GM19240 (cell line): ENCODE data around the gene ATP2A2.
"Not testable (repeated sequence)": the region's sequence is repeated elsewhere in the genome, so short reads cannot be mapped to it uniquely, and the experiment has no call there.

Experiments
- DNase-seq: peaks from one replicate; pipeline ENCODE4 v3.0.0; 2011; ENCODE audit warnings: low spot score; ENCODE audit not compliant: insufficient read length

ATP2A2 gene

DNA sequence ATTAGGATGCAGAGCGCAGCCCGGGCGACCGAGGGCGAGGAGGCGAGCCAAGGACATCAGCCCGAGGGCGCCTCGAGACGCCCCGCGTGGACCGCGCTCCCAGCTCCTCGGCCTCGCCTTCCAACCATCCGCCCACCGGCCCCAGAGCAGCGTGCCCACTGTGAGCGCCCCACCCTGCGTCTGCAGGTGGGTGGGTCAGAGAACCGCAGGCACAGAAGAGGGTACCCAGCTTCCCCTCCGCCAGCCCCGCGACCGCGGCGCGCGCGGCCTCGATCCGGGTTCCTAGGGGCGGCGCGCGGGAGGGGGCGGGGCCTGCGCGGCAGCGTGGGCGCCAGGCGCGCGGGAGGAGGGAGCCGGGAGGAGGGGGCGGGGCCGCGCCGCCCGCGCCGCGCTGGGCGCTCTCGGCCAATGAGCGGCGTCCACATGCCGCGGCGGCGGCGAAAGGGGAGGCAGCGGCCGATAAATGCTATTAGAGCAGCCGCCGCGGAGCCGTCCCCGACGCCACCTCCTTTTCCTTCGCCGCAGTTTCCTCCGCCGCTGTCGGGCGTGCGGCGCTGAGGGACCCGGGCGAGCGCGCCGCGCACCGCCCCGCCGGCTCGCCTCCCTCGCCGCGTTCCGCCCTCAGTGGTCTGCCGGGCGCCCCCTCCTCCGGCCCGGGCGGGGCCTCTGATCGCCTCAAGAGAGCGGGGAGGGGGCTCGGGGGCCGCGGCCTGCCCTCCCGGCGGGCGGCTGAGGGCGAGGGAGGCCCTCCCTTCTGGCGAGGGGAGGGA, at the start of gene ATP2A2:
TSS of gene ATP2A2 (plus strand) at position 469 of the 770 bp plus-strand sequence. CDS start 543 bp downstream, outside the sequence.
- peak; percentile 88 for DNase-seq

DNA sequence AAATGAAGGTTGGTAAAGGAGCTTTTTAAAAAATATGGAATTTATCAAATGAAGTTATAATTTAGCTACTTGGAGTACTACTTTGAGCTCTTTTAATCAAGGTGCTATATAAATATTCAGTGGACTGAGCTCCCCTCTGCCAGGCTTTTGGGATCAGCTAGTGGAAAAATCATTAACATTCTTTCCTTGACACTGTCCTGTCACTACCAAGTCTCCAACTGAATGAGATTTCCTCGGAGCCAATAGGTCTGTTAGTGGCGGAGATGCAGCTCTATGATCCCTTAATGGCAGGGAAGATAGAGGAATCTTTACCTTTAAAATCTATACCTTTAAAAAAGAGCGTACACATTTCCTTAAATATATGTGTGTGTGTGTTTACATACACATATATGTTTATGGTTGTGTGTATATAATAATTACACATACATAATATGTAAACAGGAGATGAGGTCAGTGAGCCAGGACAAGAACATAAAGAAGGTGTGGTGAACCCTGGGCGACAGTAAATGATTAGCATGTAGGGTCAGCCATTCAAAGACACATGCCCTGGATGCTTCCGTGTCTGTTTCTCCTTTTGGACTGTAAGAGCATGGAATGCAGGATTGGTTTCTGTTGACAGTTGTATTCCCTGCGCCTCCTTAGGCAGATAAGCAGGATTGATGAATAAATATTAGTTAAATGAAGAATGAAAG, 47.7 kb upstream of the ATP2A2 start:
- DNase-seq: no peak

DNA sequence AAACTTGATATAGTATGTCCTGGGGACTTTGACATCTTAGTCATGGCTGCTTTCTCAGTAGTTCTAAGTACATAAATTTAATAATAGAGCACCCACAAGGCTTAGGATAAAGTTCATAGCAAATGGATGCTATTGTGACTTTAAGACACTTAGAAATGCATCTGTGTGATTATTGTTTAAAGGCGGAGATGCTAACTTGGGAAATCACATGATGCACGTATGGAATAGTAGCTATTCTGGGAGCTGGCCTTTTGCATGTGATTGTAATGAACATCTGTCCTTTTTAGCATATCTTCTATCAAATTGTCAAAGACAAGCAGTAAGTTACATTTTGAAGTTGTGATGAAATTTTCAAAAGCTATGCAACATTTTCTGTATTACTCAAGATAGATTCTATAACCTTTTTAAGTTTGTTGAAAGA, 46.7 kb upstream of the ATP2A2 start:
- no peak for DNase-seq

DNA sequence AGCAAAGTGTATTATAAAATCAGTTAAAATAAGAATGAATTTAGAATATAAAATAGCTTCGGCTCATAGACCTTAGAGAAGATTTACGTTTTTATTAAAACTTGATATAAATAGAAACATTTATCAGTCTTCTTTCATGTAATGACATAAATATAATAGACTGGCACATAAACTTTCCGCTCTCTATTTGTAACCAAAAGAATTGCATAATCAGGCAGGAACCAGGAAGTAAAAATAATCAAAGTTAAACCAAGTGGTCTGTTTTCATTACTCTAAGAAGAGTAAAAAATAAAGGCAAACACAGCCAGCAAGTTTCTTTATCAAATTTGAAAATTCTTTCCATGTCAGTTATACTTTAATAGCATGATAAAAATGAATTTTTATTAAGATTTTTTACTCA, 46.3 kb upstream of the ATP2A2 start:
- no peak for DNase-seq

DNA sequence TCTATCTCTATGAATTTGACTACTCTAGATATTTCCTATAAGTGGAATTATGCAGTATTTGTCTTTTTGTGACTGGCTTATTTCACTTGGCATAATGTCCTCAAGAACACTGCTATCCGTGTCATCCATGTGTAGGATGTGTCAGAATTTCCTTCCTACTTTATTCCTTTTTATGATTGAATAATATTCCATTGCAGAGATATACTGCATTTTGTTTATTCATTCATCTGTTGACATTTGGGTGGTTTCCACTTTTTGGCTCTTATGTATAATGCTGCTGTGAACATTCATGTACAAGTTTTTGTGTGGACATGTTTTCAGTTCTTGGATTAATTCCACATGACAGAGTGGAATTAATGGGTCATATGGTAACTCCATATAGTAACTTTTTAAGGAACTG, 45.7 kb upstream of the ATP2A2 start:
- no peak for DNase-seq

DNA sequence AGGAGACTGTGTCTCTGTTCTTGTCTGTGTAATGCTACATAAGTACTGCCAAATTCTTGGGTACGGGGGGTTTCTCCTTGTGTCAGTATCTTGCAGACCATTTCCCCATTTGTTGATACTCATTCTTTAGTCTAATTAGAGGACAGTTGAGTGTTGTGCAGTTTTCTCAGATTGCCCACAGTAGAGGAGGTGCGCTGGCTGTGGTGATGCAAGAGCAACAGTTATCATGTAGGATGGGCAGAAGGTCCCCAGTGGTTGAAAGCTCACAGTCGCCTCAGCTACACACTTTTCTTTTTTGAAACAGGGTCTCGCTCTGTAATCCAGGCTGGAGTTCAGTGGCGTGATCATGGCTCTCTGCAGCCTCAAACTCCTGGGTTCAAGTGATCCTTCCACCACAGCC, 37.8 kb upstream of the ATP2A2 start:
- no peak for DNase-seq

DNA sequence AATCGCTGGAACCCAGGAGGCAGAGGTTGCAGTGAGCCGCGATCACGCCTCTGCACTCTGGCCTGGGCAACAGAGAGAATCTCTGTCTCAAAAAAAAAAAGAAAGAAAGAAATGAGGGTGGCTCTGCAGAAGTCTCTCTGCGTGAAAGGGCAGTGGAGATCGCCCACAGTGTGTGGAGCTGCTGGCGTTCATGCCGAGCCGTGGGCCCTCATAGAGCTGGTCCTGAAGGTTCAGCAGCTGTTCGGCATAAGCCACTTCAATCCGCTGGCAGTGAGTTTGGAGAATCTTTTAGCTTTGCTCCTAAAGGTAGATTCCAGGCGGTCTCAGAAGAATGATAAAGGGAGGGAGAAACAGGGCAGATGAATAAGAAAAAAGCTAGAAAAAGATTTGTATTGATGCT, 36.7 kb upstream of the ATP2A2 start:
- DNase-seq: no peak

DNA sequence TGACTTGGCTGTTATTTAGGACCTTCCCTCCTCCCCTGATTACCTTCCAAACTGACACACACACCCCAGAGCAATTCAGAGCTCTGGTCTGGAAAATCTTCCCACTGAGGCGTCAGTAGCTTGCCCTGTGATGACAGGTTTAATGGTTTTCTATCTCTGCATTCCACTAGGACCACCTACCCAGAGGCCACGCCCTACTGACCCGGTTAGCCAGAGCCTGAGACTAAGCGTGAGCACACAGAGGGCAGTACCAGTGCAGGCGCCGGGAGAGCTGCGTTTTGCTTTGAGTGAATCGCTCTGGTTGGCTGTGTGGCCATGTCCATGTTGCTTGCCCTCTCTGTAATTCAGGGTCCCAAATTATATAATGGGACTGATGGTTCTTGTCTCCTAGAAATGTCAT, 36.2 kb upstream of the ATP2A2 start:
- no peak for DNase-seq

DNA sequence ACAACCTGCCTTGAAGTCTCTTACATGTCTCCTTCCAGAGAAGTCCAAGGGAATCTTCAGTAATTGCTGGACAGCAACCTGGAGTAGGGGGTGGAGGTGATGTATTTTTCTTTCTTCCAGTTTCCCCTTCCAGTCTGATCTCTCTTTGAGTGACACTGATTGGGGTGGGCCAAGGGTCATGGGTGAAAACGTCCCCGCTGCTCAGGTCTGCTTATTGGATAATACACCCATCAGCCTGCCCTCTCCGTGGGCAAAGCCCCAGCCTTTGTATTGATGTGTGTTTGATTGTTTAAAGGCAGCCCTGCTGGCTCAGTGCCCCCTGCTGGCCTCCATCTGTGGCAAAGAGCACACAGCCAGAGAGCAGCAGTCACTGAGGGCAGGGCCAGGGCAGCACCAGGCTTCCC, 35.7 kb upstream of the ATP2A2 start:
- DNase-seq: peak; percentile 29

DNA sequence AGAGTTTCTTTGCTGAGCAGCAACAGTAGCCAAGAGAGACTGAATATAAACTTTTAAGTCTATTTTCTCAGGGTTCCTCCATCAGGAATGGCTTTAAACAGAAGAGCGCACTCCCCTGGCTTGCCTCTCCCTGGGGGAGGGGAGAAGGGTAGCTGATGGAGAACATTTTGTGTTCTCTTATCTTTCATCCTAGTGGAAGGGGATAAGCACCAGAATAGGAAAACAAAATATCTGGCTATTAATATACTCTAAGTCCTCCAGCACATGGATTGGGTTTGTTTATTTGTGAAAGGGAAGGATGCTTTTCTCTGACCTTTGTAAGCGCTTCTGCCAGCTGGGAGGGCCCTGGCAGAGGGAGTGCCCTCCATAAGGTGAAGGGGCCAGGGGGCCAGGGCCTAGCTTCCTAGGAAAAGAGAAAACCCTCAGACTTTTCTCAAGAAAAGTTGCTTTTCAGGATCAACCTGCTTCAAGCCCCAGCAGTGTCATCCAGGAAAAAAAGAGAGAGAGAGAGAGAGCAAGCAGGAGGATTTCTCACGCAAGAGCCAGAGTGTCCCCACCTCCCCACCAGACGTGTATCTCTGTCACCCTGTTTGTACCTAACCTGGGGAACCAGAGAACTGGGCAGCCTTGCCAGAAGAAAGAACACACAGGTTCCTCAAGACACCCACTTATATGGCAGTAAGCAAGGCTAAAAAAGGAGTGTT, 34.3 kb upstream of the ATP2A2 start:
- no peak for DNase-seq

DNA sequence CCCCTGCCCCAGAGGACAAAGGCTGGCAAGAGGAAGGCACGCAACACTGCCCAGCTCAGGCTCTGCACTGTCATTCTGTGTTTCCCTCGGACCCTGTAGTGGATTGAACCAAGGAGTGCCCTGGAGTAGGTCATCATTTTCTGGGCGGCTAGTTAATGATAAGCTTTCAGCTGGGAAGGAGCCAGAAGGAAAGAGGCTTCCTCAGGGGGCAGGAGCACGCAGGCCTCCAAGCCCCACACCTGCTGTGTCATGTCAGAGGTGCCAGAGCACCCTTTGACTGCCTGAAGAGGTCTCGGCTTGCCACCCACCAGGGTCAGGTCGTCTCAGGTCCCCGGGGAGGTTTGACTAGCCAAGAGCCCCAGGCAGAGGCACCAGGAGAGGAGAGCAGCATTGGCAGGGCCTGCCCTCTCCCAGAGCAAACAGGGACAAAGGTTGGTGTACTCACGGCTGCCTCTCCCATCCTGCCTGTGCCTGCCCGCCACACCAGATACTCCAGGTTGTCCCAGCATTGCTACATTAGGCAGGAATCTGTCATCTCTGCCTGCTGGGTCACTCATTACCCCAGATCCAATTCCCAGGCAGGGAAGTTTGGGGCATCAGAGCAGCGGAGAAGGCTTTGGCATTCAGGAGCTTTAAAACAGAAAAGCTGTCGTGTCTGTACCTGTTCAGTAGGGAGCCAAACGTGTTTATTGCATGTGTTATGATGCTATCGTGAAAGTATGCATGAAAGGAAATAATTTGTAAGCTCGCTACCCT, 33.5 kb upstream of the ATP2A2 start:
- no peak for DNase-seq

DNA sequence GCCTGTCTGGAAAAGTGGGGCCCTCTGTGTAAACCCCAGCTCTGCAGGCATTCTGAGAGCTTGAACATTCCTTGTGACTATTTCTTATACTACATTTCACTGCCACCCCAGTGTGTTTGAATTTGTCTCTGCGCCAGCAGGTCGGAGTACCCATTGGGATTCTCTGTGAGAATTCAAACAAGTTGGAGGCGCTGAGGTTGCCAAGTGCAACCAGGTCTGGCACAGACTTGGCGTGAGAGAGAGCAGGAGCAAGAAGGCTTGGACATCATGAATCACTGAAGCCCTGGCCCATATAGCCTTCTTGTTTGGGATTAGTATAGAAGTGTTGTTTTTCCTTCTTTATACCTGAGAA, 33.0 kb upstream of the ATP2A2 start:
- DNase-seq: no peak

DNA sequence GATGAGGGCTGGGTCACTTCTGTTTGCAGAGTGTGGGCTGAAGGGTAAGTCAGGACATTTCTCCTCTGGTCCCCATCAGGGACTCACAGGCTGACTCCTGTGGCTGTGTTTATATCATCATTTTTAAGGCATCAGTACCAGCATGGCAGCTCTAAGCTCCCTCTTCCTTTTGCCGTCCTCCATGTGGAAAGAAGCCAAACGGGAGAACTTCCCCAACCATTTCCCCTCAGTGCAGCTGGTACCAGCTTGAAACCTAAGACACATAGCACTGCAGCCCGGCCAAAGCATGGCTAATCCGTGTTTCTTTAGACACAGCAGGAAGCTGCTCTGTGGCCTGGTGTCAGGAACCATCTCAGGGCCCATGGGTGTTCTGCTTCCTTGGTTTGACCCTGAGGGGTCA, 31.9 kb upstream of the ATP2A2 start:
- DNase-seq: no peak

DNA sequence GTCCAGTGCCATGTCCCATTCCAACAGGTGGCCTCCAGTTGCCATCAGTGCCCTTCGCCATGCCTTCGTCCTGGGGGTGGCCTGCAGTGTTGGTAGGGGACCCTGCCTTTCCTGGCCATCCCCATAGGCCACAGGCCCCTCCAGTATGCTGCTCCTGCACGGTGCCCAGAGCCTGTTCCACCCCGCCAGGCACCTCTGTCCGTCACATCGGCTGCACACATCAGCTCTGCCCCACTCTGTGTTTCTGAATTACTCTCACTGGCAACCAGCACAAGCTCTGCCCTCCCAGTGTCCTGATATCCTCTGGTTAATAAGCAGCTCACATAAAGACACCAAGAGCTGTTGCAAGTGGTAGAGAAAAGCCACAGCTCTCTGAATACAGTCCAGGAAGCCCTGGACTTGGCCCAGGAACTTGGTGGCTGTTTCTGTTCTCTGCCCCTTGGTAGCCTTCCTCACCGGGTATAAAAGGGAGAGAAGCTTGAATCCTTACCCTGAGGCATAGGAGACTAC, 31.3 kb upstream of the ATP2A2 start:
- DNase-seq: no peak

DNA sequence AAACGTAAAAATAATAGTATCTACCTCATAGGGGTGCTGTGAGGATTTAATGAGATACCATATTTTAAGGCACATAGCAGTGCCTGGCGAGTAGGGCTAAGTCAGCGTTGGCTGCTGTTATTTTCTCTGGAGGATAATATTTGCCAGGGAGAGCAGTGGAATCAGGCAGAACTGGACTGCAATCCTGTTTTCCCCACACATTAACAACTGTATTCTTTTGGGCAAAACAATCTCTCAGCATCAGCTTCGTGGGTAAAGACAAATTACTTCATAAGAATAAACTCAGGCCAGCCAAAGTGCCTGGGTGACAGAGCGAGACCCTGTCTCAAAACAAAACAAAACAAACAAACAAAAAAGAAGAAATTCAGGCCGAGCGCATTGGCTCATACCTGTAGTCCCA, 29.7 kb upstream of the ATP2A2 start:
- DNase-seq: no peak

DNA sequence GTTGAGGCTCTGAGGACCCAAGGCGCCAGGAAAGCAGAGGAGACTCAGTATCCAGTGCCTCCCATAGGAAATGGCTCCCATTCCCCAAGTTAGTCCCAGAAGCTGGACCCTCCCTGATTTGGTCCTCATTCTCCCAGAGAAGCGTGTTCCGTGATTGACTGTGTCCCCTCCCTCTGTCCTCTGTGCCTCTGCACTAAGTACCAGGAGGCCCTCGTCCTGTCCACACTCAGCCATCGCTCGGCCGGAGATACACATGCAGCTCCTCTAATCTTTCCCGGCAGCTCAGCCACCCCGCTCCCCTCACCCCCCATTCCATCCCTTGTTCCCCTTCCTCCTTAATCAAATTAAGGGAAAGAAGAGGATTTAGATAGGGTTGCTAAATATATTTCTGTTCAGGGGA, 28.3 kb upstream of the ATP2A2 start:
- no peak for DNase-seq

DNA sequence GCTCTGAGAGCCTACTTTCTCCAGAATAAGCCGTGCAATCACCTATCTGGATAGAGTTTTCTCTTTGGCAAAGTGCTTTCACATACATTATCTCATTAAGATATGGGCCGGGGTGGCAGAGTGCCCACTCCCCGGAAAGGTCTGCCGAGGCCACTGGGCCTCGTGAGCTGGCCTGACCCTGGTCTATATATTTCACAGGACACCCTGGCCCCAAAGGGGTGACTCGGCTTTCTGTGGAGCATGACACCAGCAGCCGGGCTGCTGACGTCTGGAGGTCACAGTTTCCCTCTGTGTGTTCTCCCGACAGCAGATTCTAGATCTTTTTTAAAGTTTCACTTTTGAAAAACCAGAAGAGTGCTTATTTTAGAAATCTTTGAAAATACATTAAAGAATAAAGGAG, 27.9 kb upstream of the ATP2A2 start:
- DNase-seq: no peak

DNA sequence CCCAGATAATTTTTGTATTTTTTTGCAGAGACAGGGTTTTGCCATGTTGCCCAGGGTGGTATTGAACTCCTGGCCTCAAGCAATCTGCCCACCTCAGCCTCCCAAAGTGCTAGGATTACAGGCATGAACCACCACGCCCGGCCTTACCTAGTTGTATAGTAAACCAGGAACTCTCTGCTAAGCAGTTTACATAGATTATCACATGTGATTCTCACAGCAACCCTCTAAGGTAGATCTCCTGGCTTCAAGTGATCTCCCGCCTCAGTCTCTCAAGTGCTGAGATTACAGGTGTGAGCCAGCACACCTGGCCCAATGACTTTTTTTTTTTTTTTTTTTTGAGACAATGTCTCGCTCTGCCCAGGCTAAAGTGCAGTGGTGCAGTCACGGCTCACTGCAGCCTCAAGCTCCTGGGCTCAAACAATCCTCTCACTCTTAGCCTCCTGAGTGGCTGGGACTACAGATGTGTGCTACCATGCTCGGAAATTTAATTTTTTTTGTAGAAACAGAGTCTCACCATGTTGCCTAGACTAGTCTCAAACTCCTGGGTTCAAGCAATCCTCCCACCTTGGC, 26.0 kb upstream of the ATP2A2 start:
- no peak for DNase-seq

DNA sequence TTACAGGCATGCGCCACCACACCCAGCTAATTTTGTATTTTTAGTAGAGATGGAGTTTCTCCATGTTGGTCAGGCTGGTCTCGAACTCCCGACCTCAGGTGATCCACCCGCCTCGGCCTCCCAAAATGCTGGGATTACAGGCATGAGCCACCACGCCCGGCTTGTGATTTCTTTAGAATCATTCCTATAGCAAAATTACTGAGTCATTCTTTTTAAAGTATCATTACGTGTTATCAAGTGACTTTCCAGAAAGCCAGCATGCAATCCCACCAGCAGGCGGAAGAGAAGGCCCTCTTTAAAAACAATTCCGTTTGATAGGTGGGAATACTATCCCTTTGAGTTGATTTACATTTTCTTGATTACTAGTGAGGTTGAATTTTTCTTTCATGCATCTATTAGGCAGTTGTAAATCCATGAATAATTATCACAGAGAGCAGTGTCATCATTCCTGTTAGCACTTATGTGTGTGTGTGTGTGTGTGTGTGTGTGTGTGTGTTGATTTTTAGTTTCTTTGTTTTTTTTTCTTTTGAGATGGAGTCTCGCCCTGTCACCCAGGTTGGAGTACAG, 25.1 kb upstream of the ATP2A2 start:
- DNase-seq: not testable (repeated sequence)

DNA sequence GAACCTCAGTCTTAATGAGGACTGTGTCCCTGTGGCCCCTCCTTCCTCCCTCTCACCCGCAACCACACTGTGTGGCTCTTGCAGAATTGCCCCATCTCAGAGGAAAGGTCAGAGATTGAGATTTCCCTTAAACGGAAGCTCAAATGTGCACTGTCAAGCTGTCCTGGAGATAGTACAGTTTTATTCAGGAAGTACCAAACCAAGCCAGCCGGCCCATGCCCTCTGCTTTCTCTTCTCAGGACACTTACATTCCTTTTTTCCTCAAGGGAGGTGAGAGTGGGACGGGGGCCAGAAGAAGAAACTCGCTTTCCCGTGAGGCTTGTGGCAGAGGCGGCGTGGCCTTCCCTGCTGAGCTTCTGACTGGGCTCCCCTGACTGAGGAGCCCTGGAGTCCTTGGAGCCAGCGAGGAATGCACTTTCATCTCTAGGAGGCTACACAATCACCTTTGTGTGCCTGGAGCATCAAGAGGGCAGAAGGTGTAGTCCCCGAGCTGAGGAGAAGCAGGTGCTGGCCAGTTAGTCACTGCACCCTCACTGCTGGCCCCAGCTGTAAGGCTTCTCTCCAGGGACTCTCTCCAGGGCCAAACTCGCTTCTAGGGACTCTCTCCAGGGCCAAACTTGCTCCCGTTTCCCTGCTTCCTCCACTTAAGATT, 24.1 kb upstream of the ATP2A2 start:
- no peak for DNase-seq
